BJ (cell line): ENCODE data around the gene UBE2J2. TPM values are rescaled to one million over a fixed set of nuclear protein-coding genes. Genes with fewer than 3 reads are reported as not detected.

Experiments
- CTCF ChIA-PET: fragments of 350-600 bp; formaldehyde crosslinking; extraction: SDS; loops from one replicate; lab custom pipeline; 2021; ENCODE audit warnings: antibody characterized with exemption, inconsistent platforms; lab: Yijun Ruan, JAX
- POLR2A ChIA-PET: fragments of 300-600 bp; sonication (Branson Sonifier 250); formaldehyde crosslinking; extraction: SDS; loops from one replicate; lab custom pipeline; 2021; ENCODE audit warnings: antibody characterized with exemption; lab: Charles Lee
- DNase-seq: peaks from one replicate; pipeline ENCODE4 v3.0.0-alpha.2; 2011; ENCODE audit warnings: low read depth
- H3K27me3 ChIP-seq: 2 replicates; pipeline ENCODE4 v1.6.0; 2011; ENCODE audit warnings: low read length; ENCODE audit not compliant: control insufficient read depth, insufficient read depth
- H3K36me3 ChIP-seq: 2 replicates; pipeline ENCODE4 v1.5.1; 2011; ENCODE audit warnings: low read length; ENCODE audit not compliant: control insufficient read depth, insufficient read depth
- H3K4me3 ChIP-seq: 2 replicates; pipeline ENCODE4 v1.5.1; 2011; ENCODE audit warnings: low read depth, mild to moderate bottlenecking, control low read depth, low read length
- polyA plus RNA-seq: library from polyadenylated mRNA; depleted of rRNA; stranded (reverse); fragments of >200 nt; gene quantifications from 2 replicates; pipeline ENCODE4 v1.2.3, GENCODE V29; 2011
- TF ChIP-seq, protein P1 (sequence below): IDR thresholded peaks from 2 replicates; pipeline ENCODE4 v1.5.1; 2011; ENCODE audit warnings: low read depth, mild to moderate bottlenecking, control low read depth, inconsistent platforms, low read length, moderate library complexity; ENCODE audit not compliant: insufficient read depth

UBE2J2 gene
- polyA plus RNA-seq, 1 experiment = 25.7 TPM

DNA sequence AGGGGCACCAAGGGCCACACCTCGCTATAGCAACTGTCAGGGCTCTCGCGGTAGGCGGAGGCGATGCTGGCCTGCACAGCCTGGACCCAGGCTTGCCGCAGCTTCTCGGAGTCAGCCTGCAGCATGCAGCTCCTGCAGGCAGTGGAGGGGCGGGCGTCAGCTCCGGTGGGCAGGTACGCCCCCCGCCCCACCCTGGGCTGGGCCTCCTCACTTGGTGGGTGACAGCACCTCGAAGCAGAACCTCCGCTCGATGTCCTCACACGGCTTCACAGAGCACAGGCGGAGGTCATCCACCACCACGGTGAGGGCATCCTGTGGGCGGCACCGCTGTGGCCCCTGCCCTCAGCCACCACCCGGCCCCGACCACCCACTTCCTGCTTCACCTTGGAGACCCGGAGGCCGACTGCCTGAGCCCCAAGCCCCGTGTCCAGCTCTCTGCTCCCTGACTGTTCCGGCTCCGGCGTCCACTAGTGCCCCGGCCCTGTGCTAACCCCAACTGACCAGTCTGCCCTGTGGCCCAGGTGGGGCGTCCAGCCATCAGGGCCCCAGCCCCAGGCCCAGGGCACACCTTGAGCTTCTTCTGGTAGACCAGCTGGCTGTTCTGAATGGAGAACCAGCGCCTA is 24.3 kb upstream of the UBE2J2 start:
- ChIA-PET POLR2A (no interaction called here), CTCF (no interaction called here)
- Histone ChIP-seq H3K36me3 (peaks cover 19% of the 10 kb centered on the region), H3K4me3 (no peak overlapping the region), H3K27me3 (no peaks in the 10 kb centered on the region)
- no peak for DNase-seq
- TF ChIP-seq, protein P1, sequence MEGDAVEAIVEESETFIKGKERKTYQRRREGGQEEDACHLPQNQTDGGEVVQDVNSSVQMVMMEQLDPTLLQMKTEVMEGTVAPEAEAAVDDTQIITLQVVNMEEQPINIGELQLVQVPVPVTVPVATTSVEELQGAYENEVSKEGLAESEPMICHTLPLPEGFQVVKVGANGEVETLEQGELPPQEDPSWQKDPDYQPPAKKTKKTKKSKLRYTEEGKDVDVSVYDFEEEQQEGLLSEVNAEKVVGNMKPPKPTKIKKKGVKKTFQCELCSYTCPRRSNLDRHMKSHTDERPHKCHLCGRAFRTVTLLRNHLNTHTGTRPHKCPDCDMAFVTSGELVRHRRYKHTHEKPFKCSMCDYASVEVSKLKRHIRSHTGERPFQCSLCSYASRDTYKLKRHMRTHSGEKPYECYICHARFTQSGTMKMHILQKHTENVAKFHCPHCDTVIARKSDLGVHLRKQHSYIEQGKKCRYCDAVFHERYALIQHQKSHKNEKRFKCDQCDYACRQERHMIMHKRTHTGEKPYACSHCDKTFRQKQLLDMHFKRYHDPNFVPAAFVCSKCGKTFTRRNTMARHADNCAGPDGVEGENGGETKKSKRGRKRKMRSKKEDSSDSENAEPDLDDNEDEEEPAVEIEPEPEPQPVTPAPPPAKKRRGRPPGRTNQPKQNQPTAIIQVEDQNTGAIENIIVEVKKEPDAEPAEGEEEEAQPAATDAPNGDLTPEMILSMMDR = no peak

DNA sequence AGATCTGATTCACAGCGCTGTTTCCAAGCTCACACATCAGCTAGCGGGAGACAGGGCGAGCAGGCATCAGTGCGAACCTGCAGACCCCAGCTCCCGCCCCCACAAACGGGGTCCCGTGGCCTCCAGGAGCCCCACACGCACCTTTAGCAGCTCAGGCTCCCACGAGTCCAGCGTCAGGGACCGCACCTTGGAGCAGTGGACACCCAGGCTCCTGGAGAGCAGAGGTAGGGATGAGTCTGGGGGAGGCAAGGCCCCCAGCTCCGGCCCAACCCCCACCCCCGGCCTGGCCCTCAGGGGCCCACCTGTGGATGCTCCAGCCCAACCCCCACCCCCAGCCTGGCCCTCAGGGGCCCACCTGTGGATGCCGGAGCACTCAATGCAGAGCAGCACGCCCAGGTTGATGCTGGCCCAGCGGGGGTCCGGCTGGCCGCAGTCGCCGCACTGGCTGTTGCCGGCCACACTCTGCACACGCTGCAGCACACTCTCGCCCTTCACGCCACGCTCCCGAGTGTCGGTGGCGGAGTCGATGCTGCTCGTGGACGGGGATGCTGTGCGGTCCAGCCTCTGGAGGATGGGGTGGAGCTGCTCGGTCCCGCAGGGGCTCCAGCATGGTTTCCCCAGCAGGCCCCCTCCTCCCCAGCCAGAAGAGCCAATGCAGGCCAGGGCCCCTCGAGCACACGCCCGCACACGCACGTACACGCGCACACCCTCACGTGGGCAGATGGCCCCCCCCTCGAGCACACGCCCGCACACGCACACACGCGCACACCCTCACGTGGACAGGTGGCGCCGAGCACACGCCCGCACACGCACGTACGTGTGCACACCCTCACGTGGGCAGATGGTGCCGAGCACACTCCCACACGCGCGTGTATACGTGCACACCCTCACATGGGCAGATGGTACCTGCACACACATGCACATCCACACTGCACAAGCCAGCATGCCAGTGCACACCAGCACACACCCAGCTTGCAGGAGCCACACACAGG is 22.7 kb upstream of the UBE2J2 start:
- CTCF ChIA-PET = interaction anchor here (0.7 to 1.5 kb wide), 3 partner anchors 13 to 174 kb away, joined by 3 to 4 read pairs (median 3); no protein-coding TSS in a partner anchor
- POLR2A ChIA-PET = no interaction called here

DNA sequence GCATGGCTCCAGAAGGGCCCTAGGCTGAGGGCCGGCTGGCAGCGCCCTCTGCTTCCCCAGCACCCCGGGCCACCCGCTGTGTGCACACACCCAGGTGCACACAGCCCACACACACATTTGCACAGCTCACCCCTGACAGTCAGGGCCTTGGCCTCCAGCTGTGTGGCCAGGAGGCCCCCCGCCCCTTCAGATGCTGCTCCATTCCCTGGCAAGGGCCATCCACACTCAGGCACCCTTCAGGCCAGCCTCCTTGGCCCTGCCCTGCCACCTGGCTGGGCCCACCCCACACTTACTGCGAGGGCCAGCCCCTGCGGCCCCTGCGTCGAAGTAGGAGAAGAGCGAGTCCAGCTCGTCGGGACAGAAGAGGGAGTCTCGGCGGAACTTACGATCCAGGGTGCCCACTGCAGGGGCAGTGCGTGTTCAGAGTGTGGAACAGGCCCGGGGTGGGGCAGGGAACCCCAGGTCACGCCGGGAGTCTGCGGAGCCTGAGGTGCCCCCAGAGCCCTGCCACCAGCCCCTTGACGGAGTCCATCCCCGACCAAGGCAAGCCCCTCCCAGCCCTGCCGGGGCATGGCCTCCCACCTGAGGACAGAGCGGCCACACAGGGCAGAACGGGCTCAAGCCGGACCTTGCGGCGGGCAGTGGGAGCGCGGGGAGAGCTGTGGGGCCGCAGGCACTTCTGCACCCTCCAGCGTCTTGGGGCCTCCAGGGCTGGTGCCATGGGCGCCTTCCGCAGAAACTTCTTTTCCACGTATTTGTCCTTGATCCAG is 21.7 kb upstream of the UBE2J2 start:
- CTCF ChIA-PET = interaction anchor here (0.7 to 1.5 kb wide), 3 partner anchors 12 to 173 kb away, joined by 3 to 4 read pairs (median 3); no protein-coding TSS in a partner anchor
- POLR2A ChIA-PET = no interaction called here

More for the DNA sequence above, 22.7 kb upstream of the UBE2J2 start:
- no peaks in the 10 kb centered on the region for H3K27me3 ChIP-seq
- TF ChIP-seq, protein P1 = no peak
- no peak overlapping the region for H3K4me3 ChIP-seq
- peaks cover 20% of the 10 kb centered on the region for H3K36me3 ChIP-seq
- DNase-seq = no peak

DNA sequence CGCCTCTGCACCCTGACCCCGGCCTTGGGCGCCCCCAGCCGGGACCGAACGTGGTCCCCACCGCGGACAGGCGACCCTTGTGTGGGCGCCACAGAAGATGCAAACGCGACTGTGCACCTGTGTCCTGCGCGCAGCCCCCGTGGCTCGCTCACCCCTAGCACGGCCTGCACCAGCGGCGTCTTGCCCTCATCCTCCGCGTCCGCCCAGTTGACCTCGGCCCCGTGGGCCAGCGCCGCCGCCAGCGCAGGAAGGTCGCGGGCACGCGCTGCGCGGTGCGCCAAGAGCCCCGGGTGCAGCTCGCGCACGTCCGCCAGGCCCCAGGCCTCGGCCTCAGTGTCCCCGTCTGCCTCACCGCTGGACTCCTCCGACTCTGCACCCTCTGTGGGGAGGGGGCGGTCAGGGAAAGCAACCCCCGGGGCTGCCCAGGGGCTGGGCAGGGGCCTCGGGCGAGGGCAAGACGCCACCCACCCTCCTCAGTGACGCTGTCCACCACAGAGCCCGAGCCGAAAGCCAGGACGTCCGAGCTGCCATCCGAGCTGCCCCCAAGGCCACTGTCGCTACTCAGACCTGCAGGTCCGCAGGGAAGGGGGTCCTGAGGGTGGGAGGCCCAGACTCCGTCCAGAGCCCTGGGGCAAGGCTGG is 20.7 kb upstream of the UBE2J2 start:
- H3K4me3 ChIP-seq = no peak overlapping the region
- no peak for DNase-seq
- TF ChIP-seq, protein P1 = no peak
- POLR2A ChIA-PET = no interaction called here
- H3K27me3 ChIP-seq = no peaks in the 10 kb centered on the region
- peaks cover 18% of the 10 kb centered on the region for H3K36me3 ChIP-seq
- CTCF ChIA-PET = no interaction called here

More for the DNA sequence above, 21.7 kb upstream of the UBE2J2 start:
- Histone ChIP-seq H3K36me3 (peaks cover 20% of the 10 kb centered on the region), H3K4me3 (no peak overlapping the region), H3K27me3 (no peaks in the 10 kb centered on the region)
- TF ChIP-seq, protein P1 = no peak
- DNase-seq = no peak
